RWPE2 (cell line): ENCODE measurements around the gene ATP2A3.

Experiments used
- ATAC-seq: fragments of 200-7000 bp; cut with Tn5 transposase; 3 replicates; pipeline ENCODE4 v1.9.1; 2021; ENCODE audit warnings: low read depth
- DNase-seq: peaks from one replicate; pipeline ENCODE4 v3.0.0-alpha.2; 2020; ENCODE audit warnings: low spot score
- H3K27ac ChIP-seq: fragments of 450-650 bp; 2 replicates; pipeline ENCODE4 v1.5.1; 2017; ENCODE audit warnings: mild to moderate bottlenecking; ENCODE audit not compliant: poor library complexity, severe bottlenecking
- H3K27me3 ChIP-seq: fragments of 250-450 bp; sonication (Bioruptor Pico); 2 replicates; pipeline ENCODE4 v1.5.1; 2021; ENCODE audit warnings: mild to moderate bottlenecking, moderate library complexity; ENCODE audit not compliant: insufficient read depth, poor library complexity, severe bottlenecking
- H3K36me3 ChIP-seq: fragments of 250-450 bp; sonication (Bioruptor Pico); 2 replicates; pipeline ENCODE4 v1.5.1; 2020; ENCODE audit warnings: low read depth, mild to moderate bottlenecking, moderate library complexity
- H3K4me1 ChIP-seq: fragments of 250-450 bp; sonication (Bioruptor Pico); 2 replicates; pipeline ENCODE4 v1.5.1; 2021; ENCODE audit warnings: mild to moderate bottlenecking, moderate library complexity; ENCODE audit not compliant: insufficient read depth, poor library complexity, severe bottlenecking
- H3K4me3 ChIP-seq: fragments of 250-450 bp; sonication (Bioruptor Pico); 2 replicates; pipeline ENCODE4 v1.5.1; 2021; ENCODE audit warnings: mild to moderate bottlenecking, moderate library complexity; ENCODE audit not compliant: severe bottlenecking
- H3K9me3 ChIP-seq: fragments of 250-450 bp; sonication (Bioruptor Pico); 2 replicates; pipeline ENCODE4 v1.5.1; 2021; ENCODE audit warnings: mild to moderate bottlenecking, moderate library complexity; ENCODE audit not compliant: severe bottlenecking
- CTCF ChIP-seq: fragments of 450-650 bp; IDR thresholded peaks from one replicate; pipeline ENCODE4 v1.5.1; 2017; ENCODE audit warnings: mild to moderate bottlenecking, moderate library complexity; ENCODE audit not compliant: poor library complexity, severe bottlenecking

ATP2A3 gene

GRCh38 chr17:3929764-3930163, 34.5 kb downstream of the ATP2A3 start:
- Histone ChIP-seq H3K4me3 (no peak overlapping the region), H3K27ac (no peak overlapping the region), H3K9me3 (no peaks in the 10 kb centered on the region), H3K27me3 (no peaks in the 10 kb centered on the region), H3K36me3 (no peaks in the 10 kb centered on the region), H3K4me1 (no peaks in the 10 kb centered on the region)
- DNase-seq (no peak), ATAC-seq (no peak)
- TF ChIP-seq CTCF, result no peak

GRCh38 chr17:3929181-3929580, 35.1 kb downstream of the ATP2A3 start:
- H3K4me3 ChIP-seq, result no peak overlapping the region
- H3K36me3 ChIP-seq, result no peaks in the 10 kb centered on the region
- H3K27ac ChIP-seq, result no peak overlapping the region
- TF ChIP-seq CTCF, result no peak
- H3K9me3 ChIP-seq, result no peaks in the 10 kb centered on the region
- DNase-seq (no peak), ATAC-seq (no peak)
- no peaks in the 10 kb centered on the region for H3K4me1 ChIP-seq
- no peaks in the 10 kb centered on the region for H3K27me3 ChIP-seq

- no peaks in the 10 kb centered on the region for H3K36me3 ChIP-seq
- no peak overlapping the region for H3K27ac ChIP-seq
- no peak for TF ChIP-seq CTCF
- no peaks in the 10 kb centered on the region for H3K27me3 ChIP-seq
- H3K4me3 ChIP-seq, result no peak overlapping the region
- no peak for DNase-seq
- no peaks in the 10 kb centered on the region for H3K9me3 ChIP-seq
- H3K4me1 ChIP-seq, result no peaks in the 10 kb centered on the region
- no peak; the same call in 2 of the 3 replicates for ATAC-seq
These were observed 35.8 kb downstream of the ATP2A3 start for GRCh38 chr17:3928406-3928805.

GRCh38 chr17:3927628-3928340, 36.5 kb downstream of the ATP2A3 start:
- Histone ChIP-seq H3K27me3 (no peaks in the 10 kb centered on the region), H3K27ac (no peak overlapping the region), H3K4me1 (no peaks in the 10 kb centered on the region), H3K4me3 (no peak overlapping the region), H3K9me3 (no peaks in the 10 kb centered on the region), H3K36me3 (no peaks in the 10 kb centered on the region)
- no peak for ATAC-seq
- no peak for TF ChIP-seq CTCF
- DNase-seq, result no peak

- ATAC-seq, result no peak
- H3K4me3 ChIP-seq, result no peak overlapping the region
- no peak overlapping the region for H3K27ac ChIP-seq
- H3K4me1 ChIP-seq, result no peaks in the 10 kb centered on the region
- TF ChIP-seq CTCF, result no peak
- no peaks in the 10 kb centered on the region for H3K36me3 ChIP-seq
- no peak for DNase-seq
- no peaks in the 10 kb centered on the region for H3K27me3 ChIP-seq
- no peaks in the 10 kb centered on the region for H3K9me3 ChIP-seq
These were observed 37.2 kb downstream of the ATP2A3 start for GRCh38 chr17:3926860-3927627.
